AG04449 (cell line): ENCODE data around the gene FGFR2.

Experiments
- CTCF ChIA-PET: fragments of 350-600 bp; formaldehyde crosslinking; extraction: SDS; loops from one replicate; lab custom pipeline; 2021; ENCODE audit warnings: antibody characterized with exemption; lab: Yijun Ruan, JAX
- POLR2A ChIA-PET: fragments of 400-600, 350-600 bp; formaldehyde crosslinking; extraction: SDS; loops from one replicate; lab custom pipeline; 2020; ENCODE audit warnings: antibody characterized with exemption, inconsistent platforms; lab: Yijun Ruan, JAX
- DNase-seq: peaks from one replicate; pipeline ENCODE4 v3.0.0-alpha.2; 2010; ENCODE audit warnings: low read depth, low spot score
- H3K4me3 ChIP-seq: 2 replicates; pipeline ENCODE4 v1.5.1; 2011; ENCODE audit warnings: low read depth, mild to moderate bottlenecking, control low read depth, low read length
- TF ChIP-seq, protein P1 (sequence below): IDR thresholded peaks from one replicate; pipeline ENCODE4 v1.5.1; 2011; ENCODE audit warnings: mild to moderate bottlenecking, moderate library complexity, low read length, control low read depth, inconsistent platforms; ENCODE audit not compliant: insufficient read depth; ENCODE audit errors: missing control alignments

Gene FGFR2

DNA sequence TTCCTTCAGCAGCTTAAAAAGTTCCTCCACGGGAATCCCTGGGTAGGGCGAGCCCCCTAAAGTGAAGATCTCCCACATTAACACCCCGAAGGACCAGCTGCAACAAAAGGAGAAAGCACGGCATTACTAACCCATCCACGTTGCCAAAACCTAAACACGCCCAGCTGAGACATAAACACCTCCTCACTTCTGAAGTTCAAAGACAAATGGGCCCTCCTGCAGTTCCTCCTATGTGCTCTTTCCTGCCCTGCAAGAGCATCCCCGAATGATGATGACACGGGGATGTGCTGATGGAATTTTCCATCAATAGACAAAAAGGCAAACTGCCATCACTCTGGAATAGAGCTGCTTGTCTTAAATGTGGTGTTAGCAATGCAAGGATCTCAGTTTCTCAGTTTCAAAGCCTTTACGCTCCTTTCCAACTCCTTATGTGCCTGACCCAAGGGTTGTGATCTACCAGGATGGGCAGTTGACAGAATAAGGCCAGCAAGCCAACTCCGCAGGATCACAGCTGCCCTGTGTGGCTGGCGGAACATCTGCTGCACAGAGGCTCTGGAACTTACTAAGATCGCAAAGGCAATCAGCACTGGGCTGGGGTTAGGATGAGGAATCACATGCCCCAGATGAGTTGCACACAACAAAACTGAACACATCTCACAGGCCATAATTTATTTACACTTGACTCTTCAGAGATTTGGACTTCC is 112.7 kb downstream of the FGFR2 start:
- no peak for DNase-seq
- CTCF ChIA-PET: interaction anchor here (0.6 kb wide), 1 partner anchor 42 kb away, joined by 3 read pairs; no protein-coding TSS in a partner anchor
- TF ChIP-seq, protein P1, sequence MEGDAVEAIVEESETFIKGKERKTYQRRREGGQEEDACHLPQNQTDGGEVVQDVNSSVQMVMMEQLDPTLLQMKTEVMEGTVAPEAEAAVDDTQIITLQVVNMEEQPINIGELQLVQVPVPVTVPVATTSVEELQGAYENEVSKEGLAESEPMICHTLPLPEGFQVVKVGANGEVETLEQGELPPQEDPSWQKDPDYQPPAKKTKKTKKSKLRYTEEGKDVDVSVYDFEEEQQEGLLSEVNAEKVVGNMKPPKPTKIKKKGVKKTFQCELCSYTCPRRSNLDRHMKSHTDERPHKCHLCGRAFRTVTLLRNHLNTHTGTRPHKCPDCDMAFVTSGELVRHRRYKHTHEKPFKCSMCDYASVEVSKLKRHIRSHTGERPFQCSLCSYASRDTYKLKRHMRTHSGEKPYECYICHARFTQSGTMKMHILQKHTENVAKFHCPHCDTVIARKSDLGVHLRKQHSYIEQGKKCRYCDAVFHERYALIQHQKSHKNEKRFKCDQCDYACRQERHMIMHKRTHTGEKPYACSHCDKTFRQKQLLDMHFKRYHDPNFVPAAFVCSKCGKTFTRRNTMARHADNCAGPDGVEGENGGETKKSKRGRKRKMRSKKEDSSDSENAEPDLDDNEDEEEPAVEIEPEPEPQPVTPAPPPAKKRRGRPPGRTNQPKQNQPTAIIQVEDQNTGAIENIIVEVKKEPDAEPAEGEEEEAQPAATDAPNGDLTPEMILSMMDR: no peak

DNA sequence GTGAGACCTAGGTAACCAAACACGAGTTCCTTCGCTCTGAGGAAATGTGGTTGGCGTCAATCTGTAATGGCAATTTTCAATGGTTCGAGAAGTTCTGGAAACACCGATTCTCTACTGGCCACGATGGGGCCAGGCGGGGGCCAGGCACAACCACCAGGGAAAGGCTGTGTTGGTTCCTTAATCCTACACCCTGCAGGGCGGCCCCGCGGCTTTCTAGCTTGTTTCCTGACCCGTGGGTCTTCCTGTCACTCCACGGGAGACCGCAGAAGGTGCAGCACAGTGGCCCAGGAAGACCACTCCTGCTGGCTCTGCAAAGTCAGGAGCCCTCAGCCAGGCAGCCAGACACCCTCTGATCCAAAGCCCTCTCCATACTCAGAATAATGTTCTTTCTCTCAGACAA is 113.4 kb downstream of the FGFR2 start:
- ChIA-PET CTCF (no interaction called here), POLR2A (no interaction called here)
- DNase-seq: no peak
- H3K4me3 ChIP-seq: no peak overlapping the region
- TF ChIP-seq, protein P1: no peak

More for the DNA sequence above, 112.7 kb downstream of the FGFR2 start:
- POLR2A ChIA-PET: no interaction called here
- no peak overlapping the region for H3K4me3 ChIP-seq

DNA sequence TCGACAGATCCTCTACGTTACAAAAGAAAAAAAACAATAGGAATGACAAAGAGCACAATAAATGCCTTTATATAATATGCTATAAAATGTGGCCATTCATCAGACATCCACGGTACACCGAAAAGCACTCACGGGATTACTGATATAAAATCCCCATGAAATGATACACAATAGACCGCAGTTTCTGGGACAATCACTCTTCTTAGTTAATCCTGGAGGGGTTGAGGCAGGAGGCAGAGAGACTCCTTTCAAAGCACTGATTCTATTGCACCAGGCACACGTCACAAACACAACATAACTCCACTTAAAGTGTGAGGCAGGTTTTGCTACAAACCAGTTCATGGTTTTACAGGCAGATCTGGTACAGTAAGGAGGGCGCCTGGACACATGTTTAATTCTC is 113.8 kb downstream of the FGFR2 start:
- ChIA-PET POLR2A (no interaction called here), CTCF (no interaction called here)
- no peak overlapping the region for H3K4me3 ChIP-seq
- TF ChIP-seq, protein P1: no peak
- DNase-seq: no peak

DNA sequence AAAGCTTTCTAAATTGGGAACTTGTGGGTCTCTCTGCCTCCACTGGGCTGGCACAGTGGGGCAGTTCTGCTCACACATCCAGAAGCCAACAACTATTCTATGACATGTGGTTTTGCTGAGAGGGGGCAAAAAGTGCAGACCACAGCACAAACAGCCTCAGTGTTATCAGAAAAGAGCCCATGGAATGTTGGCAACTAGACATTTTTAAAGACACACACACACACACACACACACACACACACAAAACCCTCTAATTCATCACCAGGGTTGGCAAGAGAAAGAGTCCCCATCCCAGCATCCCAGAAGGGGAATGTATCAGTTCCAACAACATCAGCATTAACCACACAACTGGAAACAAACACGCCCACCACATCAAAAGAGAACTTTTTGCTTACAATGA is 117.1 kb downstream of the FGFR2 start:
- no peak for DNase-seq
- ChIA-PET CTCF (no interaction called here), POLR2A (no interaction called here)
- TF ChIP-seq, protein P1: no peak
- H3K4me3 ChIP-seq: no peak overlapping the region

DNA sequence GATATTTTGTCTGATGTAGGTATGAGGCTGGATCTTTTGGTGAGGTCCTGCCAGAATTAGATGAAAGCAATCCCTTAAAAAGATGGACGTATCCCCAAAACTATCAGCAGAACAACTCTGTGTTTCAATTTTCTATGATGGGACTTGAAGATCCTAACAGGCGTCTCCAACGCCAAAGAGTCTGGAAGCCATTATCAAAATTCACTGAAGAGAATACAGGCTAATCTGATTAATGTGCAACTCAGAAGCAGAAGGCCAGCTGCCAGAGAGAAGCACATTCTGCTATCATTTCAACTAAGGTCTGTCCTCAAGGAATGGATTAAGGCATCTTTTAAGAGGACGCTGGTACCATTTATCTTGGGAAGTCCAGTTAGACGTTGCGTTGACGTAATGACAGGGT is 119.7 kb downstream of the FGFR2 start:
- H3K4me3 ChIP-seq: no peak overlapping the region
- CTCF ChIA-PET: interaction anchor here (0.6 kb wide), 1 partner anchor 10 kb away, joined by 4 read pairs; no protein-coding TSS in a partner anchor
- POLR2A ChIA-PET: no interaction called here
- TF ChIP-seq, protein P1: no peak
- DNase-seq: no peak

DNA sequence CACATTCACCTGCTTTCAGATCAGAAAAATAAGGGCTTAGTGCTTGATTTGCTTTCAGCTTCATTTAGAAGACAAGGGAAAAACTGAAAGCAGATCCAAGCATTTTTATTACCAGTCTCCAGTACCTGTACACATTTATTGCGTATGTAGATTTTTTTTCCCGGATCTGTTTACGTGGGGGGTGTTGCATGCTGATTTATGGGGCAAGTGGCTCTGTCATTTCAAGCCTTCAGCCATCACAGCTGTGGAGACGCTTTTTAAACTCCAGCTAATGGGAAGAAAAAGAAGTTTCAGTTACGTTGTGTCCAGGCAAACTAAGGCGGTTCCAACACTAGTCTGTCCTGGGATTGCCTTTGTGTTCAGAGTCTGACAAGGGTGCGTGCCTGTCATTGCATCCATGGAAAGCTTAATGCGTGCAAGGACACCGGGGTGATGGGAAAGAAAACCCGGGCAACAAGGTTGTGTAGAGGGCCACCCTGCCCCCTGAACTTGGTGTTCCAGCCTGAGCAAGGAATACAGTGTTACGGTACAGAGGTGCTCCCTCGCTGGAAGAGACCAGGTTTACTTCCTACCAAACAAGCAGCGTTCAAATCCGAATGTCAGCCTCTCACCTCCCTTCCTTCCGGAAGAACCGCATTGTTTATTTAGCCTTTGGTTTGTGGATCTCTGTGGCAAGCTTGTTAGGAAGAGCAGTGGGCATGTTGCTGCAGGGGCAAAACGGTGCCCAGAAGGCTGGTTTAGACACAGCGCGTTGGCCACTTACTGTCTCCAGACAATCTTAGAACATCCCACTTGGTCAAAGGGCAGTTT is 128.2 kb downstream of the FGFR2 start:
- H3K4me3 ChIP-seq: no peak overlapping the region
- ChIA-PET POLR2A (no interaction called here), CTCF (no interaction called here)
- no peak for DNase-seq
- TF ChIP-seq, protein P1: no peak
